HL-60 (cell line): ENCODE measurements around the gene ALX3.
"Not testable (repeated sequence)": the region's sequence is repeated elsewhere in the genome, so short reads cannot be mapped to it uniquely, and the experiment has no call there.

Source experiments
- DNase-seq, 2 experiments: peaks; one replicate each; pipeline ENCODE4 v3.0.0-alpha.2; 2010 to 2020; ENCODE audit warnings: low read depth in 1 of 2, low spot score in 1 of 2
- H3K27ac ChIP-seq: fragments of 250-450 bp; sonication (Bioruptor Pico); replicated peaks from 2 replicates; pipeline ENCODE4 v1.5.1; 2020; ENCODE audit warnings: mild to moderate bottlenecking, moderate library complexity
- H3K27me3 ChIP-seq: fragments of 250-450 bp; sonication (Bioruptor Pico); 2 replicates; pipeline ENCODE4 v1.5.1; 2021; ENCODE audit warnings: mild to moderate bottlenecking, moderate library complexity; ENCODE audit not compliant: insufficient read depth, poor library complexity, severe bottlenecking
- H3K4me3 ChIP-seq: replicated peaks from 2 replicates; pipeline ENCODE4 v1.5.1; 2011; ENCODE audit warnings: mild to moderate bottlenecking, control low read depth, low read length; ENCODE audit not compliant: insufficient read depth
- GABPA ChIP-seq: IDR thresholded peaks from 2 replicates; pipeline ENCODE4 v1.6.1; 2012; ENCODE audit warnings: low read depth
- POLR2AphosphoS5 ChIP-seq: IDR thresholded peaks from 2 replicates; pipeline ENCODE4 v1.6.1; 2012; ENCODE audit warnings: low read depth
- SPI1 ChIP-seq: IDR thresholded peaks from 2 replicates; pipeline ENCODE4 v1.6.1; 2012; ENCODE audit warnings: low read depth, mild to moderate bottlenecking, borderline replicate concordance
- TF ChIP-seq, protein P1 (sequence below): IDR thresholded peaks from one replicate; pipeline ENCODE4 v1.5.1; 2011; ENCODE audit warnings: low read length, control low read depth, inconsistent platforms; ENCODE audit not compliant: insufficient read depth
- TF ChIP-seq, protein P2 (sequence below): IDR thresholded peaks from 2 replicates; pipeline ENCODE4 v1.6.1; 2012; ENCODE audit warnings: low read depth; ENCODE audit not compliant: insufficient replicate concordance

ALX3 gene

DNA sequence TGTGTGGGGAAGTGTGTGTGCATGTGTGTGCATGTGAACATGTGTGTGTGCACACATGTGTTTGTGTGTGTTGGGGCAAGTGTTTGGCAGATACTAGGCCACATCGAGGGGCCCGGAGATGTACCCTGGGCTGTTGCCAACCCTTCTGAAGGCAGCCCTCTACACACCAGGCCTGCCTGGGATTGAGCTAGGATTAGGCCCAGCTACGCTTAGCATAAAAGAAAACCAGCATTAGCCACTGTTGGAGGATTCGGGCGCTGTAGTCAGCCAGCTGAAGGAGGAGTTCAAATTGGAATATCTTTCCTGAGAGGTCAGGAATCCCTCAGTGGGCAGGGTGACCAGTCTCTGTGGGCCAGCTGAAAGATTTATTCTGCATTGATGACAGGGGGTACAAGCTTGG lies 10.6 kb upstream of the ALX3 start:
- Histone ChIP-seq H3K27ac (no peak overlapping the region), H3K27me3 (peaks cover 34% of the 10 kb centered on the region), H3K4me3 (no peak overlapping the region)
- DNase-seq, result no peak
- no peak for TF ChIP-seq POLR2AphosphoS5
- TF ChIP-seq, protein P1, sequence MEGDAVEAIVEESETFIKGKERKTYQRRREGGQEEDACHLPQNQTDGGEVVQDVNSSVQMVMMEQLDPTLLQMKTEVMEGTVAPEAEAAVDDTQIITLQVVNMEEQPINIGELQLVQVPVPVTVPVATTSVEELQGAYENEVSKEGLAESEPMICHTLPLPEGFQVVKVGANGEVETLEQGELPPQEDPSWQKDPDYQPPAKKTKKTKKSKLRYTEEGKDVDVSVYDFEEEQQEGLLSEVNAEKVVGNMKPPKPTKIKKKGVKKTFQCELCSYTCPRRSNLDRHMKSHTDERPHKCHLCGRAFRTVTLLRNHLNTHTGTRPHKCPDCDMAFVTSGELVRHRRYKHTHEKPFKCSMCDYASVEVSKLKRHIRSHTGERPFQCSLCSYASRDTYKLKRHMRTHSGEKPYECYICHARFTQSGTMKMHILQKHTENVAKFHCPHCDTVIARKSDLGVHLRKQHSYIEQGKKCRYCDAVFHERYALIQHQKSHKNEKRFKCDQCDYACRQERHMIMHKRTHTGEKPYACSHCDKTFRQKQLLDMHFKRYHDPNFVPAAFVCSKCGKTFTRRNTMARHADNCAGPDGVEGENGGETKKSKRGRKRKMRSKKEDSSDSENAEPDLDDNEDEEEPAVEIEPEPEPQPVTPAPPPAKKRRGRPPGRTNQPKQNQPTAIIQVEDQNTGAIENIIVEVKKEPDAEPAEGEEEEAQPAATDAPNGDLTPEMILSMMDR, result no peak
- no peak for TF ChIP-seq SPI1
- TF ChIP-seq, protein P2, sequence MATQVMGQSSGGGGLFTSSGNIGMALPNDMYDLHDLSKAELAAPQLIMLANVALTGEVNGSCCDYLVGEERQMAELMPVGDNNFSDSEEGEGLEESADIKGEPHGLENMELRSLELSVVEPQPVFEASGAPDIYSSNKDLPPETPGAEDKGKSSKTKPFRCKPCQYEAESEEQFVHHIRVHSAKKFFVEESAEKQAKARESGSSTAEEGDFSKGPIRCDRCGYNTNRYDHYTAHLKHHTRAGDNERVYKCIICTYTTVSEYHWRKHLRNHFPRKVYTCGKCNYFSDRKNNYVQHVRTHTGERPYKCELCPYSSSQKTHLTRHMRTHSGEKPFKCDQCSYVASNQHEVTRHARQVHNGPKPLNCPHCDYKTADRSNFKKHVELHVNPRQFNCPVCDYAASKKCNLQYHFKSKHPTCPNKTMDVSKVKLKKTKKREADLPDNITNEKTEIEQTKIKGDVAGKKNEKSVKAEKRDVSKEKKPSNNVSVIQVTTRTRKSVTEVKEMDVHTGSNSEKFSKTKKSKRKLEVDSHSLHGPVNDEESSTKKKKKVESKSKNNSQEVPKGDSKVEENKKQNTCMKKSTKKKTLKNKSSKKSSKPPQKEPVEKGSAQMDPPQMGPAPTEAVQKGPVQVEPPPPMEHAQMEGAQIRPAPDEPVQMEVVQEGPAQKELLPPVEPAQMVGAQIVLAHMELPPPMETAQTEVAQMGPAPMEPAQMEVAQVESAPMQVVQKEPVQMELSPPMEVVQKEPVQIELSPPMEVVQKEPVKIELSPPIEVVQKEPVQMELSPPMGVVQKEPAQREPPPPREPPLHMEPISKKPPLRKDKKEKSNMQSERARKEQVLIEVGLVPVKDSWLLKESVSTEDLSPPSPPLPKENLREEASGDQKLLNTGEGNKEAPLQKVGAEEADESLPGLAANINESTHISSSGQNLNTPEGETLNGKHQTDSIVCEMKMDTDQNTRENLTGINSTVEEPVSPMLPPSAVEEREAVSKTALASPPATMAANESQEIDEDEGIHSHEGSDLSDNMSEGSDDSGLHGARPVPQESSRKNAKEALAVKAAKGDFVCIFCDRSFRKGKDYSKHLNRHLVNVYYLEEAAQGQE, result no peak

- H3K4me3 ChIP-seq, H3K27ac ChIP-seq, DNase-seq: not testable (repeated sequence)
- peaks cover 26% of the 10 kb centered on the region for H3K27me3 ChIP-seq
Observed at GRCh38 chr1:110079995-110080394, 9.5 kb upstream of the ALX3 start.

DNA sequence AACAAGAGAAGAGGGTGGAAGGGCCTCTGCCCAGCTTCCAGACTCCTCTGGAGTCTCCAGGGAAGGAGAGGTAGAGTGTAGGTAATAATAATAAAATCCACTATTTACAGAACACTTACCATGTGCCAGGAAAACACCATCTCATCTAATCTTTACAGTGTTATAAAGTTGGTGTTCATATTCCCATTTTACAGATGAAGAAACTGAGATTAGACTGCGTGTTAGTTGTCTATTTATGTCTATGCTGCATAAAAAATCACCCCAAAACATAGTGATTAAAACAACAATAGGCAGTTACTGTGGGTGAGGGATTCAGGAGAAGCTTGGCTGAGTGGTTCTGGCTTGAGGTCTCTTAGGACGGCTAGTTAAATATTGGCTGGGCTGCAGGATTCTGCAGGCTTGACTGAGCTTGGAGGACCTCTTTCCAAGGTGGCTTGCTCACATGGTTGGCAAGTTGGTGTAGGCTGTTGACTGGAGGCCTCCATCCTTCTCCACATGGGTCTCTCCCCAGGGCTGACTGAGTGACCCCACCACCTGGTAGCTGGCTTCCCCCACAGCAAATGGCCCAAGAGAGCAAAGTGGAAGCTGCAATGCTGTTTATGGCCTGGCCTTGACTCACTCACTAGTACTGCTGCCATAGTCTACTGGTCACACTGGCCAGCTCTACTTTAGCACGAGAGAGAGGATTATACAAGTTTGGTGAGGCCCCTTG lies 6.5 kb upstream of the ALX3 start:
- TF ChIP-seq POLR2AphosphoS5 (no peak), SPI1 (no peak), GABPA (no peak)
- TF ChIP-seq, protein P1, result no peak
- TF ChIP-seq, protein P2, result no peak
- Histone ChIP-seq H3K27me3 (peaks cover 20% of the 10 kb centered on the region), H3K4me3 (no peak overlapping the region), H3K27ac (no peak overlapping the region)
- no peak for DNase-seq

- no peak for TF ChIP-seq GABPA
- TF ChIP-seq, protein P2, result no peak
- no peak for TF ChIP-seq POLR2AphosphoS5
- TF ChIP-seq, protein P1, result no peak
- TF ChIP-seq SPI1, result no peak
- no peak overlapping the region for H3K27ac ChIP-seq
- H3K4me3 ChIP-seq, result no peak overlapping the region
- DNase-seq, result no peak
- peaks cover 43% of the 10 kb centered on the region for H3K27me3 ChIP-seq
Observed at GRCh38 chr1:110074166-110074565, 3.7 kb upstream of the ALX3 start.
